HepG2 (cell line): ENCODE results near the gene PRDM12. TPM values are rescaled to one million over a fixed set of nuclear protein-coding genes. Genes with fewer than 3 reads are reported as not detected.

Source experiments
- CBX5 ChIP-seq: sonication (generic); formaldehyde crosslinking; IDR thresholded peaks from 2 replicates; pipeline ENCODE4 v1.4.0; 2020; ENCODE audit warnings: missing genetic modification reagents, borderline replicate concordance
- CENPX ChIP-seq: sonication (generic); formaldehyde crosslinking; IDR thresholded peaks from 2 replicates; pipeline ENCODE4 v1.9.0; 2021; ENCODE audit warnings: mild to moderate bottlenecking, missing genetic modification reagents, moderate library complexity
- FOXK1 ChIP-seq: sonication (generic); formaldehyde crosslinking; IDR thresholded peaks from 2 replicates; pipeline ENCODE4 v1.4.0; 2020; ENCODE audit warnings: low read depth, missing genetic modification reagents, borderline replicate concordance
- GATAD2A ChIP-seq: IDR thresholded peaks from 2 replicates; pipeline ENCODE4 v1.6.1; 2016
- JUNB ChIP-seq: sonication (generic); formaldehyde crosslinking; IDR thresholded peaks from 2 replicates; pipeline ENCODE4 v1.8.0; 2022; ENCODE audit warnings: missing genetic modification reagents, mild to moderate bottlenecking, borderline replicate concordance
- KLF16 ChIP-seq, 2 experiments: sonication (generic) in 1 of 2; formaldehyde crosslinking in 1 of 2; IDR thresholded peaks; 2 replicates each; pipeline versions ENCODE4 v1.6.1 to v1.8.0; 2016 to 2023; ENCODE audit warnings: missing genetic modification reagents in 2 of 2, missing compliant biosample characterization in 1 of 2
- NBN ChIP-seq: fragments of 450-650 bp; conservative IDR thresholded peaks from 2 replicates; pipeline ENCODE4 v1.6.1; 2017
- NPAS2 ChIP-seq: sonication (generic); formaldehyde crosslinking; IDR thresholded peaks from 2 replicates; pipeline ENCODE4 v1.8.0; 2022; ENCODE audit warnings: mild to moderate bottlenecking, missing genetic modification reagents, borderline replicate concordance
- PAX8 ChIP-seq: sonication (generic); formaldehyde crosslinking; IDR thresholded peaks from 2 replicates; pipeline ENCODE4 v1.8.0; 2022; ENCODE audit warnings: mild to moderate bottlenecking, missing genetic modification reagents, borderline replicate concordance
- PRPF4 ChIP-seq: fragments of 200-400 bp; formaldehyde crosslinking; IDR thresholded peaks from 2 replicates; pipeline ENCODE4 v1.6.1; 2016; ENCODE audit warnings: low read length, low read depth; ENCODE audit not compliant: poor library complexity, severe bottlenecking
- TCF7L2 ChIP-seq: IDR thresholded peaks from 2 replicates; pipeline ENCODE4 v1.6.1; 2011; ENCODE audit warnings: mild to moderate bottlenecking, low read depth, low read length, moderate library complexity
- ZBTB37 ChIP-seq: sonication (generic); formaldehyde crosslinking; IDR thresholded peaks from 2 replicates; pipeline ENCODE4 v1.4.0; 2020; ENCODE audit warnings: mild to moderate bottlenecking, missing genetic modification reagents
- ZBTB39 ChIP-seq: sonication (generic); formaldehyde crosslinking; IDR thresholded peaks from 2 replicates; pipeline ENCODE4 v1.5.0; 2020; ENCODE audit warnings: missing genetic modification reagents
- ZFP90 ChIP-seq: sonication (generic); formaldehyde crosslinking; IDR thresholded peaks from 2 replicates; pipeline ENCODE4 v1.8.0; 2022; ENCODE audit warnings: missing genetic modification reagents, mild to moderate bottlenecking, inconsistent platforms, borderline replicate concordance
- ZNF605 ChIP-seq: sonication (generic); formaldehyde crosslinking; IDR thresholded peaks from 2 replicates; pipeline ENCODE4 v1.8.0; 2022; ENCODE audit warnings: mild to moderate bottlenecking, missing genetic modification reagents
- ZNF619 ChIP-seq: sonication (generic); formaldehyde crosslinking; IDR thresholded peaks from 2 replicates; pipeline ENCODE4 v1.4.0; 2020; ENCODE audit warnings: mild to moderate bottlenecking, missing genetic modification reagents
- ZNF670 ChIP-seq: sonication (generic); formaldehyde crosslinking; IDR thresholded peaks from 2 replicates; pipeline ENCODE4 v1.8.0; 2022; ENCODE audit warnings: mild to moderate bottlenecking, missing genetic modification reagents, borderline replicate concordance
- ZNF672 ChIP-seq: sonication (generic); formaldehyde crosslinking; IDR thresholded peaks from 2 replicates; pipeline ENCODE4 v1.8.1; 2022; ENCODE audit warnings: missing genetic modification reagents
- ZNF703 ChIP-seq: sonication (generic); formaldehyde crosslinking; IDR thresholded peaks from 2 replicates; pipeline ENCODE4 v1.5.1; 2020; ENCODE audit warnings: missing genetic modification reagents, mild to moderate bottlenecking, moderate library complexity, borderline replicate concordance
- ZNF775 ChIP-seq: sonication (generic); formaldehyde crosslinking; IDR thresholded peaks from 2 replicates; pipeline ENCODE4 v1.4.0; 2020; ENCODE audit warnings: missing genetic modification reagents, mild to moderate bottlenecking, moderate library complexity, borderline replicate concordance
- ZSCAN21 ChIP-seq: sonication (generic); formaldehyde crosslinking; IDR thresholded peaks from 2 replicates; pipeline ENCODE4 v1.8.0; 2022; ENCODE audit warnings: mild to moderate bottlenecking, missing genetic modification reagents, moderate library complexity, borderline replicate concordance
- polyA plus RNA-seq, 8 experiments: library from polyadenylated mRNA; depleted of rRNA in 3 of 8; stranded (reverse) in 7 of 8; unstranded in 1 of 8; fragments of >200 nt; fragmentation: Illumina TruSeq in 4 of 8; extraction: Trizol in 4 of 8; gene quantifications; 2 replicates each; pipeline versions ENCODE4 v1.2.1 to v1.2.3, GENCODE V29; 2011 to 2016; ENCODE audit warnings: low read depth in 4 of 8, missing spikeins in 1 of 8, mixed read lengths in 1 of 8; ENCODE audit not compliant: insufficient read depth in 1 of 8
- total RNA-seq, 5 experiments: library from RNA; depleted of rRNA; stranded (reverse); fragments of >200 nt; fragmentation: Illumina TruSeq; extraction: Trizol; gene quantifications; 2 replicates each; pipeline ENCODE4 v1.2.3, GENCODE V29; 2016; ENCODE audit warnings: low read depth in 1 of 5
- TF ChIP-seq, protein P1 (sequence below): fragments of 450-650 bp; IDR thresholded peaks from 2 replicates; pipeline ENCODE4 v1.6.1; 2017
- TF ChIP-seq, protein P2 (sequence below): sonication (generic); formaldehyde crosslinking; IDR thresholded peaks from 2 replicates; pipeline ENCODE4 v1.4.0; 2020; ENCODE audit warnings: missing genetic modification reagents

PRDM12 gene
- total and polyA plus RNA-seq, 2 of the 13 experiments (the other 11 are each of a cell fraction or from before 2014, with no cell fraction given) = 0.04 to 0.07 TPM

- TF ChIP-seq ZBTB39 (CRISPR knock-in tag) = no peak
- no peak for TF ChIP-seq TCF7L2
- no peak for TF ChIP-seq ZNF672 (CRISPR knock-in tag)
- TF ChIP-seq ZBTB37 (CRISPR knock-in tag) = no peak
- no peak for TF ChIP-seq ZNF775 (CRISPR knock-in tag)
- no peak for TF ChIP-seq ZSCAN21 (CRISPR knock-in tag)
- TF ChIP-seq, protein P1, sequence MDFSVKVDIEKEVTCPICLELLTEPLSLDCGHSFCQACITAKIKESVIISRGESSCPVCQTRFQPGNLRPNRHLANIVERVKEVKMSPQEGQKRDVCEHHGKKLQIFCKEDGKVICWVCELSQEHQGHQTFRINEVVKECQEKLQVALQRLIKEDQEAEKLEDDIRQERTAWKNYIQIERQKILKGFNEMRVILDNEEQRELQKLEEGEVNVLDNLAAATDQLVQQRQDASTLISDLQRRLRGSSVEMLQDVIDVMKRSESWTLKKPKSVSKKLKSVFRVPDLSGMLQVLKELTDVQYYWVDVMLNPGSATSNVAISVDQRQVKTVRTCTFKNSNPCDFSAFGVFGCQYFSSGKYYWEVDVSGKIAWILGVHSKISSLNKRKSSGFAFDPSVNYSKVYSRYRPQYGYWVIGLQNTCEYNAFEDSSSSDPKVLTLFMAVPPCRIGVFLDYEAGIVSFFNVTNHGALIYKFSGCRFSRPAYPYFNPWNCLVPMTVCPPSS = no peak
- TF ChIP-seq CENPX (CRISPR knock-in tag) = no peak
- TF ChIP-seq PAX8 = no peak
- peak in 1 of 2 experiments; percentile 60; a peak in 2 of 4 replicates for TF ChIP-seq KLF16 (CRISPR knock-in tag; IDR thresholded peaks at IDR 0.05)
- TF ChIP-seq, protein P2, sequence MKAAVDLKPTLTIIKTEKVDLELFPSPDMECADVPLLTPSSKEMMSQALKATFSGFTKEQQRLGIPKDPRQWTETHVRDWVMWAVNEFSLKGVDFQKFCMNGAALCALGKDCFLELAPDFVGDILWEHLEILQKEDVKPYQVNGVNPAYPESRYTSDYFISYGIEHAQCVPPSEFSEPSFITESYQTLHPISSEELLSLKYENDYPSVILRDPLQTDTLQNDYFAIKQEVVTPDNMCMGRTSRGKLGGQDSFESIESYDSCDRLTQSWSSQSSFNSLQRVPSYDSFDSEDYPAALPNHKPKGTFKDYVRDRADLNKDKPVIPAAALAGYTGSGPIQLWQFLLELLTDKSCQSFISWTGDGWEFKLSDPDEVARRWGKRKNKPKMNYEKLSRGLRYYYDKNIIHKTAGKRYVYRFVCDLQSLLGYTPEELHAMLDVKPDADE (CRISPR knock-in tag) = 0 out of 2 replicates have a peak, but pooled peaks have one; percentile 20
- TF ChIP-seq GATAD2A (CRISPR knock-in tag) = no peak; the same call in 1 of the 2 replicates
- TF ChIP-seq CBX5 (CRISPR knock-in tag) = 0 out of 2 replicates have a peak, but pooled peaks have one; percentile 30
- TF ChIP-seq NPAS2 (CRISPR knock-in tag) = no peak
- TF ChIP-seq ZNF619 (CRISPR knock-in tag) = no peak
- no peak for TF ChIP-seq NBN
- no peak for TF ChIP-seq ZNF703 (CRISPR knock-in tag)
- peak; percentile 67; the same call in 1 of the 2 replicates for TF ChIP-seq ZFP90 (CRISPR knock-in tag)
- TF ChIP-seq PRPF4 = no peak
- TF ChIP-seq JUNB (CRISPR knock-in tag) = no peak
- 0 out of 2 replicates have a peak, but pooled peaks have one; percentile 68 for TF ChIP-seq ZNF605
- TF ChIP-seq FOXK1 (CRISPR knock-in tag) = no peak
- no peak for TF ChIP-seq ZNF670 (CRISPR knock-in tag)
Observed at GRCh38 chr9:130712564-130713285, 48.3 kb downstream of the PRDM12 start (continued).
